Fibroblast of pulmonary artery (primary cell): Measurements from ENCODE around the gene OR4M1.
"Not testable (repeated sequence)": the region's sequence is repeated elsewhere in the genome, so short reads cannot be mapped to it uniquely, and the experiment has no call there.

ENCODE experiments used
- DNase-seq: peaks from one replicate; pipeline ENCODE4 v3.0.0-alpha.2; 2010; ENCODE audit warnings: low read depth
- H3K4me3 ChIP-seq: replicated peaks from 2 replicates; pipeline ENCODE4 v1.5.1; 2011; ENCODE audit warnings: low read depth, mild to moderate bottlenecking, control low read depth, low read length, moderate library complexity
- CTCF ChIP-seq: IDR thresholded peaks from 2 replicates; pipeline ENCODE4 v1.5.1; 2011; ENCODE audit warnings: mild to moderate bottlenecking, control low read depth, low read length, inconsistent platforms; ENCODE audit errors: missing control alignments

Gene OR4M1

GRCh38 chr14:19773204-19773603 lies at the start of gene OR4M1:
TSS of gene OR4M1 (plus strand) at chr14:19773504. CDS start at chr14:19780323, 6,819 bp downstream.
- H3K4me3 ChIP-seq, DNase-seq: not testable (repeated sequence)

GRCh38 chr14:19729359-19729758 lies 43.9 kb upstream of the OR4M1 start:
- H3K4me3 ChIP-seq = no peak overlapping the region
- no peak for TF ChIP-seq CTCF
- DNase-seq = no peak

GRCh38 chr14:19729763-19730162 lies 43.5 kb upstream of the OR4M1 start:
- TF ChIP-seq CTCF = no peak
- DNase-seq = no peak
- H3K4me3 ChIP-seq = no peak overlapping the region

- H3K4me3 ChIP-seq = not testable (repeated sequence)
These were observed 39.4 kb upstream of the OR4M1 start for GRCh38 chr14:19733893-19734292.

GRCh38 chr14:19743256-19743655 lies 30.0 kb upstream of the OR4M1 start, which contains the start of gene OR4Q3:
TSS of gene OR4Q3 (plus strand) at chr14:19743571.
- no peak within 1 kb of the TSS for H3K4me3 ChIP-seq
- DNase-seq = no peak
- no peak for TF ChIP-seq CTCF

More at GRCh38 chr14:19733893-19734292, 39.4 kb upstream of the OR4M1 start:
- DNase-seq = not testable (repeated sequence)

GRCh38 chr14:19752316-19752715 lies 21.0 kb upstream of the OR4M1 start:
- not testable (repeated sequence) for DNase-seq, H3K4me3 ChIP-seq

GRCh38 chr14:19754172-19754571 lies 19.1 kb upstream of the OR4M1 start:
- no peak for DNase-seq
- no peak for TF ChIP-seq CTCF

GRCh38 chr14:19771491-19771890 lies 1.8 kb upstream of the OR4M1 start:
- not testable (repeated sequence) for H3K4me3 ChIP-seq, DNase-seq

More at GRCh38 chr14:19754172-19754571, 19.1 kb upstream of the OR4M1 start:
- H3K4me3 ChIP-seq = no peak overlapping the region

- DNase-seq = no peak
- no peak for TF ChIP-seq CTCF
- H3K4me3 ChIP-seq = no peak overlapping the region
These were observed 1.3 kb upstream of the OR4M1 start for GRCh38 chr14:19771895-19772430.

GRCh38 chr14:19772454-19772853 lies 850 bp upstream of the OR4M1 start:
- not testable (repeated sequence) for DNase-seq, H3K4me3 ChIP-seq
